ENCODE measurements around the gene DDAH1. TPM values are rescaled to one million over a fixed set of nuclear protein-coding genes. Genes with fewer than 3 reads are reported as not detected.

The DDAH1 gene
- total RNA-seq, 1 experiment from 2014 or later: 87.9 TPM

- peaks cover 27% of the 10 kb centered on the region for H3K4me1 Mint-ChIP-seq (ENCODE audit: low read depth, unreplicated experiment)
- Histone ChIP-seq H3K4me1 (peaks cover 56% of the 10 kb centered on the region), H3K4me3 (ENCODE audit: low read depth, low read length) (no peak overlapping the region)
Measured at GRCh38 chr1:85325920-85326319, 139.0 kb downstream of the DDAH1 start.

DNA sequence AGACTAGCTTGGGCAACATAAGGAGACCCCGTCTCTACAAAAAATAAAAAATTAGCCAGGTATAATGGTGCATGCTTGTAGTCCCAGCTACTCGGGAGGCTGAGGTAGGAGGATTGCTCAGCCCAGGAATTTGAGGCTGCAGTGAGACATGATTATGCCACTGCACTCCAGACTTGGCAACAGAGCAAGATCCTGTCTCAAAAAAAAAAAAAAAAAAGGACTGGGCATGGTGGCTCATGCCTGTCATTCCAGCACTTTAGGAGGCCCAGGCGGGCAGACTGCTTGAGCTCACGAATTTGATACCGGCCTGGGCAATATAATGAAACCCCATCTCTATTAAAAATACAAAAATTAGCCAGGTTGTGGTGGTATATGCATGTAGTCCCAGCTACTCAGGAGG, 141.2 kb downstream of the DDAH1 start:
- intact Hi-C loops (cut with micrococcal nuclease; ENCODE audit: unreplicated experiment): no loop called here
- H3K9me3 ChIP-seq: no peaks in the 10 kb centered on the region
- CTCF ChIA-PET: no interaction called here
- peaks cover 54% of the 10 kb centered on the region for H3K4me1 ChIP-seq
- BruUV-seq (replicated peaks): no TSS peak
- H3K27ac Mint-ChIP-seq (ENCODE audit: unreplicated experiment): no peak overlapping the region
- no peaks in the 10 kb centered on the region for H3K27me3 Mint-ChIP-seq (ENCODE audit: insufficient read depth, unreplicated experiment)
- H3K4me3 Mint-ChIP-seq (ENCODE audit: unreplicated experiment): no peak overlapping the region
- H3K36me3 ChIP-seq (ENCODE audit: control insufficient read depth, insufficient read depth, low read length): no peaks in the 10 kb centered on the region
- H3K4me3 ChIP-seq (ENCODE audit: low read depth, low read length): no peak overlapping the region
- no peaks in the 10 kb centered on the region for H3K9me3 Mint-ChIP-seq (ENCODE audit: unreplicated experiment)
- H3K4me1 Mint-ChIP-seq (ENCODE audit: low read depth, unreplicated experiment): peaks cover 38% of the 10 kb centered on the region
- peaks cover 10% of the 10 kb centered on the region for H3K36me3 Mint-ChIP-seq (ENCODE audit: insufficient read depth, unreplicated experiment)
- POLR2A ChIA-PET: no interaction called here
- TF ChIP-seq CTCF (IDR thresholded peaks at IDR 0.05; ENCODE audit: insufficient read depth in 1 of 2, low read depth in 1 of 2, low read length in 1 of 2, severe bottlenecking in 1 of 2, unreplicated experiment in 1 of 2): no peak
- no peaks in the 10 kb centered on the region for H3K27me3 ChIP-seq (replicated peaks; ENCODE audit: control insufficient read depth, insufficient read depth, low read length)
- no peak for DNase-seq

More at GRCh38 chr1:85325920-85326319, 139.0 kb downstream of the DDAH1 start:
- intact Hi-C loops (cut with micrococcal nuclease; ENCODE audit: unreplicated experiment): loop anchor here (5.0 kb wide), 1 partner anchor 136 kb away; no protein-coding TSS in a partner anchor
- Histone ChIP-seq H3K9me3 (no peaks in the 10 kb centered on the region), H3K27me3 (replicated peaks; ENCODE audit: control insufficient read depth, insufficient read depth, low read length) (no peaks in the 10 kb centered on the region), H3K36me3 (ENCODE audit: control insufficient read depth, insufficient read depth, low read length) (no peaks in the 10 kb centered on the region)
- ChIA-PET POLR2A (no interaction called here), CTCF (no interaction called here)
- DNase-seq: no peak
- Mint-ChIP-seq H3K27ac (ENCODE audit: unreplicated experiment) (no peak overlapping the region), H3K36me3 (ENCODE audit: insufficient read depth, unreplicated experiment) (peaks cover 14% of the 10 kb centered on the region), H3K27me3 (ENCODE audit: insufficient read depth, unreplicated experiment) (no peaks in the 10 kb centered on the region), H3K9me3 (ENCODE audit: unreplicated experiment) (no peaks in the 10 kb centered on the region), H3K4me3 (ENCODE audit: unreplicated experiment) (no peak overlapping the region)
- BruUV-seq (replicated peaks): no TSS peak
- no peak for TF ChIP-seq CTCF (IDR thresholded peaks at IDR 0.05; ENCODE audit: insufficient read depth in 1 of 2, low read depth in 1 of 2, low read length in 1 of 2, severe bottlenecking in 1 of 2, unreplicated experiment in 1 of 2)

- intact Hi-C loops (cut with micrococcal nuclease; ENCODE audit: unreplicated experiment): no loop called here
- H3K36me3 ChIP-seq (ENCODE audit: control insufficient read depth, insufficient read depth, low read length): no peaks in the 10 kb centered on the region
- TF ChIP-seq CTCF (IDR thresholded peaks at IDR 0.05; ENCODE audit: insufficient read depth in 1 of 2, low read depth in 1 of 2, low read length in 1 of 2, severe bottlenecking in 1 of 2, unreplicated experiment in 1 of 2): no peak
- no peak overlapping the region for H3K4me3 Mint-ChIP-seq (ENCODE audit: unreplicated experiment)
- CTCF ChIA-PET: no interaction called here
- H3K36me3 Mint-ChIP-seq (ENCODE audit: insufficient read depth, unreplicated experiment): peaks cover 10% of the 10 kb centered on the region
- H3K27me3 Mint-ChIP-seq (ENCODE audit: insufficient read depth, unreplicated experiment): no peaks in the 10 kb centered on the region
- H3K4me1 ChIP-seq: peaks cover 42% of the 10 kb centered on the region
- H3K4me3 ChIP-seq (ENCODE audit: low read depth, low read length): no peak overlapping the region
- H3K9me3 Mint-ChIP-seq (ENCODE audit: unreplicated experiment): no peaks in the 10 kb centered on the region
- no peak overlapping the region for H3K27ac Mint-ChIP-seq (ENCODE audit: unreplicated experiment)
- H3K4me1 Mint-ChIP-seq (ENCODE audit: low read depth, unreplicated experiment): peaks cover 36% of the 10 kb centered on the region
- no peaks in the 10 kb centered on the region for H3K9me3 ChIP-seq
- POLR2A ChIA-PET: no interaction called here
- H3K27me3 ChIP-seq (replicated peaks; ENCODE audit: control insufficient read depth, insufficient read depth, low read length): no peaks in the 10 kb centered on the region
- BruUV-seq (replicated peaks): no TSS peak
- DNase-seq: no peak
Measured at GRCh38 chr1:85322655-85323054, 142.3 kb downstream of the DDAH1 start.

All from Caco-2 (cell line).